AG09309 (cell line): ENCODE results near the gene COL23A1.

ENCODE experiments used
- DNase-seq: peaks from one replicate; pipeline ENCODE4 v3.0.0-alpha.2; 2010; ENCODE audit warnings: low read depth
- H3K4me3 ChIP-seq: 2 replicates; pipeline ENCODE4 v1.5.1; 2011; ENCODE audit warnings: mild to moderate bottlenecking, low read depth, low read length, moderate library complexity; ENCODE audit not compliant: control insufficient read depth
- TF ChIP-seq, protein P1 (sequence below): IDR thresholded peaks from 2 replicates; pipeline ENCODE4 v1.5.1; 2011; ENCODE audit warnings: mild to moderate bottlenecking, low read depth, low read length, inconsistent platforms; ENCODE audit not compliant: insufficient read depth, control insufficient read depth; ENCODE audit errors: missing control alignments

Gene COL23A1

DNA sequence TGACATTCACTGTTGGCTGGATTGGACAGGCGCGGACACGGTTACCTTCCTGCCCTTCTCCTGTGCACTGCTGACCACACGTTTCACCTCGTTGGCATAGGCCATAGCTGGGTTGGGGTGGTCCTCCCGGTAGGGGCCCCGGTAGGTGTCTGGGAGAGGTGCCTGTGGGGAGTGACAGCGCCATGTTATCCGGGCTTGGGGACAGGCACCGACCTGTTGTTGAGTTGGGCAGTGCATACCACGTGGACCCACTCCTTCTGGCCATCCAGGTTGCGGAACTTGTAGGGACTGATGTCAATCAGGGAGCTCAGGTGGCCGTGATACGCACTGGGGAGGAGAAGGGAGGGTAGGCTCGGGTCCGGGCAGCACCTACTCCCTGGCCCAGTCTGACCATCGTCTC, 365.8 kb downstream of the COL23A1 start:
- TF ChIP-seq, protein P1, sequence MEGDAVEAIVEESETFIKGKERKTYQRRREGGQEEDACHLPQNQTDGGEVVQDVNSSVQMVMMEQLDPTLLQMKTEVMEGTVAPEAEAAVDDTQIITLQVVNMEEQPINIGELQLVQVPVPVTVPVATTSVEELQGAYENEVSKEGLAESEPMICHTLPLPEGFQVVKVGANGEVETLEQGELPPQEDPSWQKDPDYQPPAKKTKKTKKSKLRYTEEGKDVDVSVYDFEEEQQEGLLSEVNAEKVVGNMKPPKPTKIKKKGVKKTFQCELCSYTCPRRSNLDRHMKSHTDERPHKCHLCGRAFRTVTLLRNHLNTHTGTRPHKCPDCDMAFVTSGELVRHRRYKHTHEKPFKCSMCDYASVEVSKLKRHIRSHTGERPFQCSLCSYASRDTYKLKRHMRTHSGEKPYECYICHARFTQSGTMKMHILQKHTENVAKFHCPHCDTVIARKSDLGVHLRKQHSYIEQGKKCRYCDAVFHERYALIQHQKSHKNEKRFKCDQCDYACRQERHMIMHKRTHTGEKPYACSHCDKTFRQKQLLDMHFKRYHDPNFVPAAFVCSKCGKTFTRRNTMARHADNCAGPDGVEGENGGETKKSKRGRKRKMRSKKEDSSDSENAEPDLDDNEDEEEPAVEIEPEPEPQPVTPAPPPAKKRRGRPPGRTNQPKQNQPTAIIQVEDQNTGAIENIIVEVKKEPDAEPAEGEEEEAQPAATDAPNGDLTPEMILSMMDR, result no peak
- H3K4me3 ChIP-seq, result no peak overlapping the region
- no peak for DNase-seq

DNA sequence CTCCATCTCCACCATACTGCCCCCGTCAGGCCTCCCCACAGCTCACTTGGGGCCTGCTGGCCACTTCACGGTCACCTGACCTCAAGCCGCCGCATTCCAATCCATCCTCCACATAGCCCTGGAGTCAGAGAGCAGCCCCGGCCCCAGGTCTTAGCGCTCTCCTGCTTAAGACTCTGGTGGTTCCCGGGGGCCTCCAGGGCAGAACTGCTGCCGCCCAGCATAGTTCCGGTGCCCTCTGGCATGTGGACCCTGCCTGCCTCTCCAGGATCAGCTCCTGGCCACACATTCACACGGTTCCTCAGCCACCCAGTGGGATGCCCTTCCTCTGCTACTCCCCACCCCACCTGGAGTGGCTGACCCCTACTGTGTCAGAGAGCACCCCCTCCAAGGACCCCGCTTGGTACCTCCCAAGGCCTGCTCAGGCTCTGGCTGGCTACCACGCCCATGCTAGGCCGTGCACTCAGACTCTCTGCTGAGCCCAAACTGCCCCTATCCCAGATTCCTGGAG, 366.3 kb downstream of the COL23A1 start:
- H3K4me3 ChIP-seq, result no peak overlapping the region
- TF ChIP-seq, protein P1, result no peak
- no peak for DNase-seq

DNA sequence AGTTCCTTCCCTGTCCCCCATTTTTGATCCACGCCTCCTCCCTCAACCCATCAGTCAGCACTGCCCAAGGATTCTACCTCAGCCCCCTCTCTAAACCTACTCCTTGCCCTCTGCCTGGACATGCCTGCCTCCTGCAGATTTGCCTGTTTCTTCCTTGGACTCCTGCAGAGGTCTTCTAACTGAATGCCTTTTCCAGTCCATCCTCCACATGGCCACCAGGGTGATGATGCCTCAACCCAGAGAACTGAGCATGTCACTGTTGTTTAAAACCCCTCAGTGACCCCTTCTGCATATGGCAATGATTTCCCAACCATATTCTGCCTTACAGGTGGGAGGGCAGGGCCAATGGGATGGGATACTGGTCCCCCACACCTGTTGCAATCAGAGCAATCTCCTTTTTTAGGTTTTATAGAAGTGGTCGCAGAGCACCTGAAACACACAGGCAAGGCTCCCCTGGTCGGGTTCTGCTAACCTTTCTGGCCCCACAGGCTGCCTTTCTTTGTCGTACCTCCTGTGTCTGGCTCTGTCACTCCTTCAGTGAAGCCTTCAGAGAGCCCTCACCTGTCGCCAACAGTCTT, 366.9 kb downstream of the COL23A1 start:
- H3K4me3 ChIP-seq, result no peak overlapping the region
- TF ChIP-seq, protein P1, result no peak

DNA sequence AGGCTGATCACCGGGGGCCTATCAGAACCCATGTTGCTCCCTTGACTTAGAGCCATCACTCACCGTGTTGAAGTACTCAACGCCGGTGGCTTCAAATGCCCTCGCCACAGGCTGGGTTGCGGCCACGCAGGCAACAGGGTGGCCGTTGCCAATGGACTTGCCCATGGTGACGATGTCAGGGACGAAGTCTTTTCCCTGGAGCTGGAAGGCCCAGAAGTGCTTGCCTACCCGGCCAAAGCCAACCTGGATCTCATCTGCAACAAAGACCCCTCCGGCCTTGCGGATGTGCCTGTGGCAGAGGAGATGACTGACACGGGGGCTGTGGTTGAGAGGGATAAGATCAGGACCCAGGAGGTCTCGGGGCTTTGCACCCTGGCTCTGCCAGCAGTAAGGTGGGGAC, 367.9 kb downstream of the COL23A1 start:
- no peak for DNase-seq
- TF ChIP-seq, protein P1, result no peak
- no peak overlapping the region for H3K4me3 ChIP-seq

More for the DNA sequence above, 366.9 kb downstream of the COL23A1 start:
- DNase-seq, result no peak

DNA sequence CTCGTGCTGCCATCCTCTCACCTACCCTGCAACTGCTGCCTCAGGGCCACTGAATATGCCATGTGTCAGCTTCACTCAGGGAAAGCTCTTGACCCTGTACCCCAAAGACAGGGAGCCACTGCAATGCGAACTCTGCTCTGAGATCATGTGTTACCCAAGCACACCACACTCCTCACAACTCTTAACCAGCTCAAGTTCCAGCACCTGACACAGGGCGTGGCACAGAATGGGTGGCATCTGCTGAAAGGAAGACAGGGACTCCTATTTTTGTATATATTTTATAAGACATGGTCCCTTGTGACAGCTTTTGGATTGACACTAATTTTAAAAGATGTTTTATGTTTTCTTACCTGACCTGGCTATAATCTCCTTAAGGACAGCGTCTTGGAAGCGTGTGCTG, 368.3 kb downstream of the COL23A1 start:
- TF ChIP-seq, protein P1, result no peak
- DNase-seq, result no peak
- no peak overlapping the region for H3K4me3 ChIP-seq

DNA sequence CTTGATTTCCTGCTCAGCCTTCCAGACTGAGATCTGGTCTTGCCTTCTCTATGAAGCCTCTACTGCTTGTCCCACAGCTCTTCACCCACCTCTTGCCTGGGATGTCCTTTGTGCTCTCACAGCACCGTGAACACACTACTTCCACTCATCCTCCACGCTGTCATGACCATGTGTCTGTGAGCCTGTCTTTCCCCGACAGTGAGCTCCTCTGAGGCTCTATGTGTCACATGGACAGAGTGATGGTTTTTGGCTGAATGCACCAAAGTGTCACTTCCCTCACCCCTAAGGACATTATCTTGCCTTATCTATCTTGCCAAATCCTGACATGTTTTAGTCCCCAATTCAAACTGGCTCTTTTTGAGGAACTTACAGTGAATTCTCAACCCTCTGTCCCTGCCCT, 368.9 kb downstream of the COL23A1 start:
- TF ChIP-seq, protein P1, result no peak
- no peak overlapping the region for H3K4me3 ChIP-seq
- no peak for DNase-seq
